ENCODE results near the gene CHEK1. TPM values are rescaled to one million over a fixed set of nuclear protein-coding genes. Genes with fewer than 3 reads are reported as not detected.
A peak's percentile ranks its signal among the peaks of the same experiment; 100 is the strongest.

CHEK1 gene
- total RNA-seq, 1 donor from 2014 or later: 161 TPM

- no peak overlapping the region for H3K27ac ChIP-seq
- H2AFZ ChIP-seq (replicated peaks): no peak overlapping the region
- no peaks in the 10 kb centered on the region for H3K4me1 ChIP-seq
- Mint-ChIP-seq H3K9me3 (no peaks in the 10 kb centered on the region), H3K27ac (no peak overlapping the region), H3K36me3 (peaks cover 30% of the 10 kb centered on the region), H3K4me1 (no peaks in the 10 kb centered on the region), H3K4me3 (no peak overlapping the region), H3K27me3 (ENCODE audit: insufficient read depth, low read depth) (no peaks in the 10 kb centered on the region)
- no peaks in the 10 kb centered on the region for H3K79me2 ChIP-seq (ENCODE audit: low read depth)
- H3K36me3 ChIP-seq: peaks cover 4% of the 10 kb centered on the region
- DNase-seq (ENCODE audit: low spot score): no peak
- H3K27me3 ChIP-seq: no peaks in the 10 kb centered on the region
- H3K4me2 ChIP-seq: no peak overlapping the region
- no peaks in the 10 kb centered on the region for H3K9me3 ChIP-seq (ENCODE audit: low read depth)
- no peaks in the 10 kb centered on the region for H3F3A ChIP-seq (ENCODE audit: low read depth)
- no peak overlapping the region for H3K9ac ChIP-seq
- H3K4me3 ChIP-seq: no peak overlapping the region
- TF ChIP-seq CTCF (IDR thresholded peaks at IDR 0.05) (peak; percentile 39), EZH2 (IDR thresholded peaks at IDR 0.05) (no peak), EZH2phosphoT487 (IDR thresholded peaks at IDR 0.05) (no peak)
- no peaks in the 10 kb centered on the region for H4K20me1 ChIP-seq (ENCODE audit: low read depth)
Observed at GRCh38 chr11:125679397-125679796, 54.4 kb downstream of the CHEK1 start.

- H4K20me1 ChIP-seq (ENCODE audit: low read depth): no peaks in the 10 kb centered on the region
- H2AFZ ChIP-seq (replicated peaks): no peak overlapping the region
- H3K27me3 Mint-ChIP-seq (ENCODE audit: insufficient read depth, low read depth): no peaks in the 10 kb centered on the region
- H3K27me3 ChIP-seq: no peaks in the 10 kb centered on the region
- H3K4me1 ChIP-seq: no peaks in the 10 kb centered on the region
- no peaks in the 10 kb centered on the region for H3F3A ChIP-seq (ENCODE audit: low read depth)
- H3K79me2 ChIP-seq (ENCODE audit: low read depth): no peaks in the 10 kb centered on the region
- no peaks in the 10 kb centered on the region for H3K9me3 ChIP-seq (ENCODE audit: low read depth)
- H3K9ac ChIP-seq: no peak overlapping the region
- H3K4me2 ChIP-seq: no peak overlapping the region
- H3K4me3 Mint-ChIP-seq: no peak overlapping the region
- H3K36me3 Mint-ChIP-seq: peaks cover 30% of the 10 kb centered on the region
- H3K27ac Mint-ChIP-seq: no peak overlapping the region
- no peak overlapping the region for H3K27ac ChIP-seq
- DNase-seq (ENCODE audit: low spot score): no peak
- H3K9me3 Mint-ChIP-seq: no peaks in the 10 kb centered on the region
- H3K36me3 ChIP-seq: peaks cover 4% of the 10 kb centered on the region
- TF ChIP-seq EZH2 (IDR thresholded peaks at IDR 0.05) (no peak), EZH2phosphoT487 (IDR thresholded peaks at IDR 0.05) (no peak), CTCF (IDR thresholded peaks at IDR 0.05) (no peak)
- no peaks in the 10 kb centered on the region for H3K4me1 Mint-ChIP-seq
- H3K4me3 ChIP-seq: no peak overlapping the region
Observed at GRCh38 chr11:125679837-125680236, 54.9 kb downstream of the CHEK1 start.

GRCh38 chr11:125680747-125681146, 55.8 kb downstream of the CHEK1 start, which contains the start of gene ACRV1:
ACRV1 (minus strand) TSS chr11:125680847; CDS start chr11:125680780, 67 bp downstream.
- Histone ChIP-seq H3K36me3 (peaks cover 4% of the 10 kb centered on the region), H3K27ac (no peak within 1 kb of the TSS), H3F3A (ENCODE audit: low read depth) (no peaks in the 10 kb centered on the region), H3K9ac (no peak within 1 kb of the TSS), H3K9me3 (ENCODE audit: low read depth) (no peaks in the 10 kb centered on the region), H4K20me1 (ENCODE audit: low read depth) (no peaks in the 10 kb centered on the region), H3K79me2 (ENCODE audit: low read depth) (no peaks in the 10 kb centered on the region), H3K27me3 (no peaks in the 10 kb centered on the region), H2AFZ (replicated peaks) (no peak within 1 kb of the TSS), H3K4me2 (no peak within 1 kb of the TSS), H3K4me3 (no peak within 1 kb of the TSS), H3K4me1 (no peaks in the 10 kb centered on the region)
- DNase-seq (ENCODE audit: low spot score): no peak
- H3K36me3 Mint-ChIP-seq: peaks cover 33% of the 10 kb centered on the region
- H3K27me3 Mint-ChIP-seq (ENCODE audit: insufficient read depth, low read depth): no peaks in the 10 kb centered on the region
- no peak within 1 kb of the TSS for H3K4me3 Mint-ChIP-seq
- H3K4me1 Mint-ChIP-seq: no peaks in the 10 kb centered on the region
- no peaks in the 10 kb centered on the region for H3K9me3 Mint-ChIP-seq
- H3K27ac Mint-ChIP-seq: no peak within 1 kb of the TSS
- no peak for TF ChIP-seq EZH2phosphoT487 (IDR thresholded peaks at IDR 0.05)

GRCh38 chr11:125685228-125685627, 60.3 kb downstream of the CHEK1 start:
- Histone ChIP-seq H3K4me2 (no peak overlapping the region), H3K4me1 (no peaks in the 10 kb centered on the region), H3K79me2 (ENCODE audit: low read depth) (no peaks in the 10 kb centered on the region), H3K4me3 (no peak overlapping the region), H3K9ac (no peak overlapping the region), H3K9me3 (ENCODE audit: low read depth) (no peaks in the 10 kb centered on the region), H3K27ac (no peak overlapping the region), H3K27me3 (no peaks in the 10 kb centered on the region), H3K36me3 (no peaks in the 10 kb centered on the region), H4K20me1 (ENCODE audit: low read depth) (no peaks in the 10 kb centered on the region), H3F3A (ENCODE audit: low read depth) (no peaks in the 10 kb centered on the region), H2AFZ (replicated peaks) (no peak overlapping the region)
- peaks cover 17% of the 10 kb centered on the region for H3K36me3 Mint-ChIP-seq
- no peak overlapping the region for H3K27ac Mint-ChIP-seq
- no peak overlapping the region for H3K4me3 Mint-ChIP-seq
- TF ChIP-seq EZH2 (IDR thresholded peaks at IDR 0.05): no peak
- TF ChIP-seq CTCF (IDR thresholded peaks at IDR 0.05): no peak
- no peak for TF ChIP-seq EZH2phosphoT487 (IDR thresholded peaks at IDR 0.05)
- no peaks in the 10 kb centered on the region for H3K27me3 Mint-ChIP-seq (ENCODE audit: insufficient read depth, low read depth)
- DNase-seq (ENCODE audit: low spot score): no peak
- no peaks in the 10 kb centered on the region for H3K9me3 Mint-ChIP-seq
- no peaks in the 10 kb centered on the region for H3K4me1 Mint-ChIP-seq
